GM18870 (cell line): ENCODE data around the gene C1orf21.

ENCODE experiments used
- ATAC-seq: cut with Tn5 transposase; IDR thresholded peaks from one replicate; pipeline ENCODE4 v1.9.1; 2021; ENCODE audit warnings: moderate library complexity; ENCODE audit not compliant: unreplicated experiment

C1orf21 gene

DNA sequence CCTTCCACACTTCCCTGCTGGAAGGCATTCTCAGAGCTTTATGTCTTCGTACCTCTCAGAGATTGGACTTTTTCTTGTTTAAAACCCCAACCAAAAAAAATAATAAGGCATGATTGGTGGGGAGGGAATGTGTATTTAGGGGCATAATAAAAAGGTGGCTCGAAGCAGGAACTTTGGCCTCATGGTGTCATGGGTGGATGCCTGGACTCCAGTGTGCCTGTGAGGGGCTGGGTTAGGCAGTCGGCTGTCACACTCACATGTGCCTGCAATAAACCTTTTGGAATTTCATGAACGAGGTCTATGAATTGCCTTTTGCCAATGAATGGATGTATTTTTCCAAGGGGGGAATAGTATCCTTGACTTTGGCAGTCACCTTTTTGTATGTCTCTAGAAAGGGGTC is 236.6 kb downstream of the C1orf21 start:
- ATAC-seq: no peak

DNA sequence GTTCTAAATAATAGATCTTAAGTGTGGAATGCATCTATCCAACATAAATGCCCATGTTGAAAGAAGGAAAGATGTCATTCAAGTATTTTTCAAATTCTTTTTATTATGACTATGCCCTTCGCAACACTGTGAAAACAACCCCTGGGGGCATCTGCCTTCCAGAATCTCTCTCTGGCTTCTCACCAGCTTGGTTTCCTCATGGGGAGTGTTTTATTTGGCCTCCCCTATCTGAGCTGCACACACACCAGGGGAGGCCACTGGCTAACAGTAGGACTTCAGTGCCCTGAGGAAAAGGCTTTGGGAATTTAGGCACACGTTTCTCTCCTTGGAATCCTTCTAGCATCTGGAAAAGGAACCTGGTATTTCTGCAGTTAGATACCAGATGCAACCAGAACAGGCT is 237.2 kb downstream of the C1orf21 start:
- ATAC-seq: no peak

DNA sequence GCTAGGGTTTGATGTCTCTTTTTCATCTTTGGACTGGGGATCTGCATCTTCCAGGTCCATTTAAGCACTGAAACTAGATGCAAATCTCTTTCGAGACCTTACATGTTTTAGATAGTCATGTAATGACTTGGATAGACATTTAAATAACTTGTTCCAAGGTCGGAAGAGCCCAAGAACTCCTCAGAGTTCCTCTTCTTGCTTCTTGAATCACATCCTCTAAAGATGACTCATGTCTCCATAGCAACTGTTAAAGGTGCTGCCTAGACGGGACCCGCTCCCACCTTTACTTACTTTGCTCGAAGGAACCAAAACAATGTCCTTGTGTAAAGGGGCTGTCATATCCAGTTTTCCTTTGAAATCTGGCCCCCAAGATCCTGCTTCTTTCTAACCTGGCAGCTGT is 237.8 kb downstream of the C1orf21 start:
- no peak for ATAC-seq

DNA sequence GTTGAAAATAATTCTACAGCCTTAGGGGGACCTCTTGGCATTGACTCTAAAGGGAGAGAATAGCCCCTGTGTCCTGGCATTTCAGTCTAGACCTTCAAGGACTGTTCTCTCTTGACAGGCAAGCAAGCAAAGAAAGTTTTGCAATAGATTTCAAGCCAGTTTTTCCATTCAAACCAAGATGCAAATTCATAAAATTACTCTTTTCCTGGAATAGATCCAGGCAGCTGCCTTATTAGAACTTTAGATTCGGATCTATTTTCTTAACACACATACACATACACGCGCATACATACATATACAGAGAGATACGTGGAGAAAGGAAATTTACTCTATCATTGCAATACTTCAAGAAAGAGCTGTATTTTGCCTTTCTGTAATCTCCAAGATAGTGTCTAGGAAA is 238.4 kb downstream of the C1orf21 start:
- ATAC-seq: no peak

DNA sequence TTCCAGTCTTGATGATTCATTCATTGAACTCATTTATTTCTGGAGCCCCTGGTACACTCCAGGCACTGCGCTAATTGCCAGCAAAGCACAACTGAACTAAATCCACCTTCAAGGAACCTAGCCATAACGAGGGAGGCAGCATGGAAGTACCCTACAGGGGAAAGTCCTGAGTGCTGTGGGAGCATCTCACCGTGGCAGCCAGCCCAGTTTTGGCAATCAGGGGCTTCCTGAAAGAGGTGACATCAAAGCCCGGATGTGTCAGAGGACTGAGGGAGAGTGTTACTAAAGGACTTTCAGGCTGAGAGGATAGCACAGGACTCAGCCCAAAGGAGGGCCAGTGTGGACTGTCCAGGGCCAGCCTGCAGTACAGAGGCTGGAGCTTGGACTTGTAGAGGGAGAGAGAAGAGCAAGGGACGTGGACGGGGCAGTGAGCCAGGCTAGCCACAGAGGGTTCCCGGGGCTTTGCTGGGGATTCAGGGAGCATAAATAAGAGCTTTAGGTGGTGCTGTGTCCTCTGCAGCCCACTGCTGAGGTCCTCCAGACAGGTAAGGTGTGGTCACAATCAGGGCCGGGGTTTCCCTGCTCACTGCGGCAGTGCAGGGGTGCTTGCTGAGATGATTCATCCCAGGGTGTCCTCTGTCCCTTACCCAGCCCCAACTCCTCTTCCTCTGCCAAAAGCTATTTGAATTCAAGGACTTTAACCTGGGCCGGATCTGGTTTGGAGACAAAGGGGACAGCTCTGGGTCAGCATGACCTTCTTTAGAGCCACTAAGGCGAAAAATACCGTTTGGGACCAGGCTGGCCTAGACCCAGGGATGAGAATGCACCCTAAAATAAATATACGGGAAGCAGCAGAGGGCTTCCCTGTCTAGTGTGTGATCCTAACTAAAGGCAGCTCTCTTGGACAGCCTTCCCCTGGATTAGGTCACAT is 239.5 kb downstream of the C1orf21 start:
- no peak for ATAC-seq

DNA sequence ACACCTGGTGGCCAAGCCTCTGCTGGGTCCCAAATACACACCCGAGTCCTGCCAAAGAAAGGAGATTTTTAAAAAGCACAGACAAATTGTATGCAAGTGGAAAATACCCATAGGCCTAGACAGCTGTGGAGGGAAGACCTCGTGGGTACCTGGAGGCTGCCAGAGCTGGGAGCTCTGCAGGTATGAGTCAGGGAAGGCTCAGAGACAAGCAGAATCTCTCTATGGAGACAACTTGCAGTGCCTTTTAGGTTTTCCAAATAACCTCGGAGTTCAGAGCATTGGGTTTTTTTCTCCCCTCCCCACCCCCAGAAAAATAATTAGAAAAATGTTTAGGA is 240.1 kb downstream of the C1orf21 start:
- ATAC-seq: no peak

DNA sequence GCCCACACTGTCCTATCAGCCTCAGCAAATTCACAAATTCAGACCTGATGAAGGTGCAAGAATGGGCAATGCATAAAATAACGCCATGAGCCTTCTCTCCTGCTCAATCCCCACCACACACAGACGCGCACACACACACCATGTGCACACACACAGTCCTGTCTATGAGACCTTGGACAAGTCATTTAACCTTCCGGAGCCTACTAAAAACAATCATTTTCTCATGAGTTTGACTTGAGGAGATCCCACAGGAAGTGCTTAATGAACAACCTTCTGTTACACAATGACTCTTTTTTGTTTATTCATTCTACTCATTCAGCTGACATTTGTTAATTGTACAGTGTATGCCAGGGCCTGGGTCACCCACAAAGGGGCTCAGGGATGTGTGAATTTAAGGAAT is 242.4 kb downstream of the C1orf21 start:
- no peak for ATAC-seq

DNA sequence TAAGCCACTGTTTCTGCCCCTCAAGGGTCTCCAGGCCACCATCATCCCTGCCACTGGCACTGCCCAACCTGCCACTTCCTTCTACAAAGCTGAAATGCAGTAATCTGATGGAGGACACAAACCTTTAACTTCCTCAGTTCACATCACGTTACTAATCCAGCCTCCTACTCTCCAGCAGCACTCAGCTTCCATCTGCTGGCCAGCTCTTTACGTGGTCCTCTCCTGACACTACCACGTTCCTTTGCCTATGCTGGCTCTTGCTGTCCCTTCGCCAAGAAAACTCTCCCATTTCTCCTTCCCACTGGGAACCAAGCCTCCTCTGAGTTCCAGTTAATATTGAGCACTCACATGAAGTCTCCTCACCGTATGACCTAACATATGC is 243.8 kb downstream of the C1orf21 start:
- ATAC-seq: no peak

DNA sequence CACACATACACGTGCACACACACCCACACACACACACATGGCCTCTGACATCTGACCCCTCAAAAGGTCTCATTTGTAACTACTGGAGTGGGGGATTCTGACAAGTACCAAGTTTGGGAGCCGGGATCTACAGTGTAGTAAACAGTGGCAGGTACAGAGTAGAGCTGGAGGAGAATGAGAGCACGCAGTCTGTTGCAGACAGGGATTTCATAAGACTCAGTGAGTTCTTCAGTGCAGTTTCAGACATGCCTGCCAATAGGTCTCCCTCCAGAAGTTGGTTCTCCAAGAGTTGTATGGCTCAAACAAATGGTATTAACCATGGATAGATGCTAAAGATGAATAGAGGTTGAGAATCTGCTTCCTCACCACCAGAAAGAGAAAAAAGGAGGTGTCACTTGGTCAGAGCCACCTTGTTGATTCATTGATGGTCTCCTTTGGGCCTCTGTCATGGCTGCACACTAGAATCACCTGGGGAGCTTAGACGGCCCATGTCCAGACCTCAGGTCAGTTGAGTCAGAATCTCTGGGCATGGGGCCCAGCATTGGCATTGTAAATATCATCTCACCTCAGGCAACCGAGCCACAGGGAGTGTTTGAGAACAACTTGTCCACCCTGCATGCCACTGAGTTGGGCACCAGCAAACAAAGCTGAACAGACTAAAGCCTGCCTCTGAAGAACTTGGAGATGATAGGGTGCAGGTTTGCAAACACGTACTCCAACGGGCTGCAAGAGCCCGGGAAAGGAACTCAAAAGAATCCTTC is 245.8 kb downstream of the C1orf21 start:
- ATAC-seq: no peak

DNA sequence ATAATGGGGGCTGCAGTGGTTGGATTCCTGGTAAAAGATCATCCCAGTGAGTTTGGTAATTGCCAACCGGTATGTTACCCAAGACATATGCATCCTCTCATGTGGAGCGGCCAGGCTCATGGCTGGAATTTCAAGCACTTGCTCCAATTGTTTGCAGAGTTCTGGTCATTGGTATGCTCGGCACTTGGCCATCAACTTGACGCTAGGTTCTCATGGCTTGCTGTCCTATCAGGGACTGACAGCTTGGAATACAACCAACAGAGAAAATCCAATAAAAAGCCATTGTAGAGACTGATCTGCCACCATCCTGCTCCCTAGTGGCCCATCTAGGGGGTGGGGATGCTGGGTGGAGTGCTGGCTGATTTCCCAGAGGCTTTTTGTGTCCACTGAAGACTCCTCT is 247.0 kb downstream of the C1orf21 start:
- ATAC-seq: no peak

DNA sequence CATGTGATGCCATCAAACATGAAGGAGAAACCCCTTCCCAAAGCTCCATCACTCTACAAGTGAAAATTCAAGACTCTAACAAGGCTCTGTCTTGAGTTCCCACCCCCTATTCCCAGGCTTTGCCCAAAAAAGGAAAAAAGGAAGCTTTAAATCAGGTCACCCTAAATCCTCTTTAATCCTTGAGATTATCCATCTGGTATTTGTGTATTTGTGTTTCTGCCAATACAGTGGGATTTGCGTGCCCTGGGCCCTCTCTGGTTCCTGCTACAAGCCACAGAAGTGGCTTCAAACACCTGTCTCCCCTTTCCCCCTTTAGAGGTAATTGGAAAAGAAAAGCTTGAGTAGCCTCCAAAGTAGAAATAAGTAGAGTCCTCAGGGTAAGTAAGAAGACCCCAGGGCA is 247.5 kb downstream of the C1orf21 start:
- no peak for ATAC-seq

DNA sequence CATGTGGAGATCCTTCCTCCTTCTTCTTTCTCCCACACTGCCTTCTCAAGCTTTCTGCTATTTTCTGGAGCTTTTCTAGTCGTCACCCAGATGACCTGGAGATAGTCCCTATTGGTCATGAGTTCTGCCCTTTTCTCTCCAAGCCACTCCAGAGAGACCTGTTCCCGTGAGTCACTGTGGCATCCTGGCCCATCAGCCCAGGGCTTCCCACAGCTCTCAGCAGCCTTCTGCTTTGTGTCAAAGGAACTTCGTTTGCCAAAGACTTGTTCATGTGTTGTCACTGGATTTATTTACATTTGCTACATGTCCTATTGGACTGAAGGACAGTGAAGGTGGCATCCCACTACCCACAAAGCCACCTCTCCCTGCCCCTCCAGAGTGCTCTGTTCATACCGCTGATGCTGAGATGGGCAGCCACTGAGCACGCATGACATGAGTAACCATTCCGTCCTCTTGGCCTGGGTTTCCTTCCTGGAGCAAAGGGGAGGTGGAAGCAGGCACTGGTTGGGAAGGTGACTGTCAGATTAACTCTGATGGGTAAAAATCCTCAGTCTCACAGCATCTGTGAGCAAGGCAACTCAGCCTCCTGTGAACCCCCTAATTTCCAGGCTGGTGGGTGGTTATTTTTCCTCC is 248.6 kb downstream of the C1orf21 start:
- no peak for ATAC-seq

DNA sequence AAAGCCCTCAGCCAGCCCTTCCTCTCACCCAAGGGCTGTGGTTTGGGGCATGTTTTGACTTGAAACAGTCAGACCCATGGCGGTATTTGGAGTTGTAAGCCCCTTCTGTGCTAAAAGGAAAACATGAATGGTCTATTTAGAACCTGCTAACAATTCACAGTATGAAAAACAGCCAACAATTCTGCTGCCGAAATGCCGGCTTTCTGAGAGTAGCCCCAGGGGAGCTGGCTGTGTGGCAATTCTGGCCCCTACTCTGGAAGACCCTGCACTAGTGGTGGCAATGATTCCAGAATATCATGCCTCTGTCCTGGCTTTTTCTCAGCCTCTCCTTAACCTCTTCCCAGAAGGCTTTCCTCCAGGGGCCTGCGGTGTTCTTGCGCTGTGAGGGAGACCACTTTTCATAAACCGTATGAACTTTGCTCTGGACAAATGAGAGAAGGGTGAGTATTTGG is 249.2 kb downstream of the C1orf21 start:
- no peak for ATAC-seq

DNA sequence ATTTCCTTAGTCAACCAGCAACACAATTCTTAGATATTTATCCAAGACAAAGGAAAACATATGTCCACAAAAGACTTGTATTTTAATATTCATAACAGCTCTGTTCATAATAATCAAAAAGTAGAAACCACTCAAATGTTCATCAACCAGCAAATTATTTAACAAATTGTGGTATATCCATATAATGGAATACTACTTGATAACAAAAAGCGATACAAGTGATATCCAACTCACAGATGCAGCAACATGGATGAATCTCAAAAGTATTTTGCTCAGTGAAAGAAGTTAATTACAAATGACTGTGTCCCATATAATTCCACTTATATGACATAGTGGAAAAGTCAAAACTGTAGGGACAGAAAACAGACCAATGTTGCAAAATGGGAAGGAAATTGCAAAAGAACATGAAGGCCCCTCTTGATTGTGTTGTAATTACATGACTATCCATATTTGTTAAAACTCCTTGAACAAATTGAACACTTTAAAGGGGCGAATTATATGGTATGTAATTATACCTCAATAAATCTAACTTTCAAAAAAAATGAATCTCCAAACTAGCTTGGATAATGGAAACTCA is 250.9 kb downstream of the C1orf21 start:
- ATAC-seq: no peak

DNA sequence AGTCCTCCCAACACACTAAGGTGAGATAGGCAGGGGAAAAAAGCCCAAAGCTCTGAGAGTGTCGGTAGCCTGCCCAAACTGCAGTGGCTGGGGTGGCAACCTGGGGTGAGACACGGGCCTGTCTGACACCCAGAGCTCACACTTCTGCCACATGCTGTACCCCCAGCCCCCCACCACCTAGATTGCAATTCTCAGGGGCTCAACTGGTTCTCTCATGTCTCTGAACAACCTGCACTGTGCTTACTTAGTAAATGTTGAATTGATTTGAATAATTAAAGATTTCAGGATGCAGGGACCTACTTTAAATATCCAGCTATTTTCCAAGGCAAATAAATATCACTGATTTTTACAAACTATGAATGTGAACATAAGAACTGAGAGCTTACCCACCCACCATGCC is 252.4 kb downstream of the C1orf21 start:
- ATAC-seq: no peak

DNA sequence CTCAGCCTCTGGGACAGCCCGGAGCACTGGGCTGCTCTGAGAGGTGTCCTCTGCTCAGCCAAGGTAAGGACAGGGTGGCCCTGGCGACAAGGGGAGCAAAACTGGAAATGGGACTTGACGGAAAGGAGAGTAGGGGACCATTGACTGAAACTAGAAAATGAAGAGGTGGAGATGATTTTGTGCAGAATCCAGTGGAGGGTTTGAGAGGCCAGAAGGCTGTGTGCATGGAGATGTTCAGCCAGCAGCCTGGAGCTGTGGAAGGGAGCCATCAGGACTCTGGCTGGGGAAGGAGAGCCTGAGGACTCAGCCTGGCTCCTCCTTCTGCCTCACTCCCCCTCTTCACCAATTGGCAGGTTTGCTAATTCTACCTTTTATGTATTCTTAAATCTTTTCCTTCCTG is 253.7 kb downstream of the C1orf21 start:
- no peak for ATAC-seq

DNA sequence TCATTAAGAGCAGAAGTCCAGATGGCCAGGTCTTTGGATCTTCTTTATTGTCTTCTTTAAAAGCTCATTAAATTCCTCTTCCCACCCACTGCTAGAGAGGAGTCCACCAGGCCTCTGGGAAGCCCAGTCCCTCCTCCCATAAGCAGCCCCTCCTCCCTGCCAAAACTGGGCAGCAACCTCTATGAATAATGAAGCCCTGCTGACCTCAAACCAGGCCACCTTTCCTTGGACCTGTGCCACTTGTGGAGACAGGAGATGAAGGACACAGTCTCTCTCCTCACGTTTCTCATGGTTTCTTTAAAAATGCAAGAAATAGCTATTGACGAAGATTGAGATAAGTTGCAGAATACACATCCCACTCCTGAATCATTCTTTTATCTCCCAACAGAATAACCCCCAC is 255.1 kb downstream of the C1orf21 start:
- ATAC-seq: no peak

DNA sequence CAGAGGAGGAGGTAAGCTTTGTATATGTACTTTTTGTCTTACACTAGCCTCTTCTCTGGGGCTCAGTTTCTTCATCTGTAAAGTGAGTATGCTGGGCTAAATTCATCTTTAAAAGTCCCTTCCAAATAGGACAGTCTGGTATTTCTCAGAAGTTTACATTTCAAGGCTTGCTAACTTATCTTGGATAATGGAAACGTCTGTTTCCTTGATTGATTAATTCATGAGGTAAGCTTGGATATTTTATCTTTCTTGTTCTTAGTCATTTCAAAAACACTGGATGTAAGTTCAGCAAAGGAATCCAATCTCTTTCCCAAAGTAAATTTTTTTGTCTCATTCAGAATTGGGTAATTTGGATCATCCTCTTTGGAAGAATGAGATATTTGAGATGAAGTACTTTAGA is 256.8 kb downstream of the C1orf21 start:
- ATAC-seq: no peak

DNA sequence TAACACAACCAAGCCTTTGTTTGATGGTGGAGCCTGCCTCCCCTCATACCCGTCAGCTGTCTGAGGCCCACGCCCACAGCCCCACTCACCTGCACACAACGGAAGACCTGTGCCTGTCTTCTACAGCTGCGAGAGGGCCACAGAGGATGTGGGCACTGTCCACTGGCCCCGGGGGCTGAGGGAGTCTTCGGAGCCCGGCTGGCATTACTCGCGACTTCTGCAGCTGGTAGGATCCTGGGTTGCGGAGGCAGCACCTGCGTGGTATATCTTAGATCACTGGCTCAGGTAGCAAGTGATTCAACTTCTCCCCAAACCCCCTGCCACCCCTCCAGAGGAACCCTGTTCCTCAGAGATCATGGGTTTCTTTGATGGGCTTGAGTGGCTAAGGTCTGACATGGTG is 257.9 kb downstream of the C1orf21 start:
- no peak for ATAC-seq

DNA sequence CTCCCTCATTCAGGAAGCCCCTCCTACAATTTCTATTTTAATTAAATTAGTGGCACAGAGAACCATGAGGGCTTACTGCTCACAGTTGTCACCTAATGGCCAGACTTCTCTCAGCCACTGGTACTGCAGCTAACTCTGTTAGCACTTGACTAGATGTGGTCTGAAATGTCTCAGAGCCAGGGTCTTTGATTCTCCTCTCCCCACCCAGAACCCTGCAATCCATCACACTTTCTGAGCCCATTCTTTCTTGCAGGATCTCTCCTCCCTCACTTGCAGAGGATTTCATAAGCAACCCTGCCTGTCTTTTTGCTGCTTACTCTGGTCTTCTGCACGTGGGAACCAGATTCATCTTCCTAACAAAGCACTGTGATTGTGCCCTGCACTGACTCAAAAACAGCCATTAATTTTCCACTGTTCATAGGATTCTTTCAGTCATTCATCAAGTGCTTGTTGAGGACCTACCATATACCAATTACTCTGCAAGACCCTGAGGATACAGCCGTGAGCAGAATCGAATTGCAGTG is 259.4 kb downstream of the C1orf21 start:
- ATAC-seq: no peak

DNA sequence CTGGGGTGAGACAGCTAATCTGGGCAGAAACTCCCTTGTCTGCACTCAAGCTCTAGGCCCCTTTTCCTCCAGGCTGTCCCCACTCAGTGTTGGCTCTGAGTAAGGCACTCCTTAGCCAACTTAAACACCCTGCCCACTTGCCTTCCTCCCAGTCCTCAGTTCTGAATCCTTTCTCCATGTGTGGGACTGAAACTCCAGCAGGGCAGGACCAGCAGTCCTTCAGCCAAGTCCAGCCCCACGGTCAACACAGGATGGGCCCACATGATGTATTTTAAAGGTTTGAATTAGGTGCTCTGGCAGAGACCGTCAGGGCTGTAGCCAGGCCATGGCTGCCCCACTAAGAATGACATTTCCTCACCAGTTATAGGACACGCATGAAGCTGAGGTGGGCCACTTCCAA is 260.0 kb downstream of the C1orf21 start:
- no peak for ATAC-seq
